ENCODE data around the gene FAM110D. TPM values are rescaled to one million over a fixed set of nuclear protein-coding genes. Genes with fewer than 3 reads are reported as not detected.
A peak's percentile ranks its signal among the peaks of the same experiment; 100 is the strongest.

Gene FAM110D
- total and polyA plus RNA-seq, 2 donors (not counting 3 experiments of a cell fraction or from before 2014, with no cell fraction given): 2.6 to 5.1 TPM

- intact Hi-C loops (cut with micrococcal nuclease): no loop called here
- CTCF ChIA-PET: interaction anchor here (1.3 to 1.7 kb wide), 2 partner anchors 10 to 22 kb away, joined by 3 to 6 read pairs; no protein-coding TSS in a partner anchor
Measured at GRCh38 chr1:26166719-26167281, 7.9 kb downstream of the FAM110D start.

GRCh38 chr1:26168410-26169197, 9.7 kb downstream of the FAM110D start, which contains the start of gene C1orf232:
TSS of gene C1orf232 (minus strand) at chr1:26168963. CDS start at chr1:26168499, 464 bp downstream.
- dilution Hi-C loops (cut with MboI; ENCODE audit: extremely low pct_ligation_motif_present, low sequenced_read_pairs): no loop called here

More at GRCh38 chr1:26166719-26167281, 7.9 kb downstream of the FAM110D start:
- Histone ChIP-seq H3K36me3 (ENCODE audit: control insufficient read depth in 2 of 2, extremely low read depth in 1 of 2, insufficient read depth in 2 of 2, low read length in 2 of 2) (peaks cover 0 to 4% of the 10 kb centered on the region in 2 experiments), H3K4me1 (ENCODE audit: control insufficient read depth, extremely low read depth, insufficient read depth, low read length) (no peaks in the 10 kb centered on the region), H3K9me1 (replicated peaks; ENCODE audit: control insufficient read depth, extremely low read depth, insufficient read depth, low read length) (no peaks in the 10 kb centered on the region), H4K20me1 (replicated peaks; ENCODE audit: control insufficient read depth, extremely low read depth, insufficient read depth, low read length) (no peaks in the 10 kb centered on the region), H2AFZ (ENCODE audit: low read depth, low read length) (no peak overlapping the region), H3K9me3 (replicated peaks; ENCODE audit: control insufficient read depth, insufficient read depth, low read length) (no peaks in the 10 kb centered on the region), H3K9ac (replicated peaks; ENCODE audit: extremely low read depth, insufficient read depth, low read length) (no peak overlapping the region), H3K4me3 (replicated peaks in 1 of 3; ENCODE audit: insufficient read depth in 1 of 3, low read depth in 1 of 3, low read length in 3 of 3) (no peak overlapping the region), H3K4me2 (ENCODE audit: insufficient read depth, low read length) (no peak overlapping the region), H3K79me2 (ENCODE audit: control insufficient read depth, insufficient read depth, low read length) (peaks cover 2% of the 10 kb centered on the region), H3K27me3 (ENCODE audit: control insufficient read depth in 2 of 2, insufficient read depth in 2 of 2, low read length in 2 of 2) (no peaks in the 10 kb centered on the region), H3K27ac (ENCODE audit: insufficient read depth, low read depth, low read length) (no peak overlapping the region)
- TF ChIP-seq JUN (IDR thresholded peaks at IDR 0.05; ENCODE audit: borderline replicate concordance, insufficient read depth, insufficient read length, low read depth): no peak
- TF ChIP-seq POLR2AphosphoS5 (IDR thresholded peaks at IDR 0.05; ENCODE audit: insufficient read depth, low read depth, low read length): no peak
- dilution Hi-C loops (cut with MboI; ENCODE audit: extremely low pct_ligation_motif_present, low sequenced_read_pairs): no loop called here
- FAIRE-seq: no peak
- POLR2A ChIA-PET: no interaction called here
- no TSS peak for BruUV-seq (replicated peaks)
- DNase-seq (ENCODE audit: low read depth, low spot score): no peak

More at GRCh38 chr1:26168410-26169197, 9.7 kb downstream of the FAM110D start, which contains the start of gene C1orf232:
- Histone ChIP-seq H3K9ac (replicated peaks; ENCODE audit: extremely low read depth, insufficient read depth, low read length) (peak within 1 kb of the TSS; percentile 74), H3K9me3 (replicated peaks; ENCODE audit: control insufficient read depth, insufficient read depth, low read length) (no peaks in the 10 kb centered on the region), H3K27me3 (ENCODE audit: control insufficient read depth in 2 of 2, insufficient read depth in 2 of 2, low read length in 2 of 2) (no peaks in the 10 kb centered on the region), H3K4me3 (replicated peaks in 1 of 3; ENCODE audit: insufficient read depth in 1 of 3, low read depth in 1 of 3, low read length in 3 of 3) (peak within 1 kb of the TSS; percentile 46 to 72 (median 67)), H2AFZ (ENCODE audit: low read depth, low read length) (peak within 1 kb of the TSS; percentile 77), H4K20me1 (replicated peaks; ENCODE audit: control insufficient read depth, extremely low read depth, insufficient read depth, low read length) (no peaks in the 10 kb centered on the region), H3K9me1 (replicated peaks; ENCODE audit: control insufficient read depth, extremely low read depth, insufficient read depth, low read length) (no peaks in the 10 kb centered on the region), H3K4me2 (ENCODE audit: insufficient read depth, low read length) (peak within 1 kb of the TSS; percentile 60), H3K36me3 (ENCODE audit: control insufficient read depth in 2 of 2, extremely low read depth in 1 of 2, insufficient read depth in 2 of 2, low read length in 2 of 2) (no peaks in the 10 kb centered on the region), H3K27ac (ENCODE audit: insufficient read depth, low read depth, low read length) (peak within 1 kb of the TSS; percentile 47), H3K79me2 (ENCODE audit: control insufficient read depth, insufficient read depth, low read length) (peaks cover 2% of the 10 kb centered on the region), H3K4me1 (ENCODE audit: control insufficient read depth, extremely low read depth, insufficient read depth, low read length) (no peaks in the 10 kb centered on the region)
- ChIA-PET CTCF (interaction anchor here (0.9 to 3.7 kb wide), 17 partner anchors 12 to 249 kb away, joined by 4 to 48 read pairs (median 9); partner anchors contain the start of genes CEP85, FAM110D, PAFAH2 and PDIK1L), POLR2A (no interaction called here)
- no peak for FAIRE-seq
- intact Hi-C loops (cut with micrococcal nuclease): loop anchor here (1.0 kb wide), 4 partner anchors 66 to 195 kb away; partner anchors contain the start of gene CEP85
- DNase-seq (ENCODE audit: low read depth, low spot score): no peak
- TF ChIP-seq MYC (IDR thresholded peaks at IDR 0.05; ENCODE audit: low read depth, low read length) (no peak), JUN (IDR thresholded peaks at IDR 0.05; ENCODE audit: borderline replicate concordance, insufficient read depth, insufficient read length, low read depth) (no peak), POLR2A (IDR thresholded peaks at IDR 0.05; ENCODE audit: low read depth, low read length) (no peak)
- BruUV-seq (replicated peaks): no TSS peak

All from endothelial cell of umbilical vein (primary cell).